IMR-90 (cell line): ENCODE measurements around the gene CABP5. TPM values are rescaled to one million over a fixed set of nuclear protein-coding genes. Genes with fewer than 3 reads are reported as not detected.

Experiments
- ATAC-seq: fragments of 200-7000 bp; cut with Tn5 transposase; 2 replicates; pipeline ENCODE4 v1.9.1; 2020; ENCODE audit warnings: low read depth, mild to moderate bottlenecking, moderate library complexity
- BruUV-seq: library from RNA; stranded (reverse); fragments of 400-500 nt; replicated peaks from 2 replicates; lab custom pipeline; 2021; lab: Mats Ljungman, UMichigan
- CTCF ChIA-PET: fragments of 300-600 bp; formaldehyde crosslinking; extraction: SDS; loops from one replicate; lab custom pipeline; 2021; ENCODE audit warnings: antibody characterized with exemption; lab: Yijun Ruan, JAX
- POLR2A ChIA-PET: fragments of 300-600 bp; sonication (Branson Sonifier 250); formaldehyde crosslinking; loops from one replicate; lab custom pipeline; 2022; ENCODE audit warnings: antibody characterized with exemption; ENCODE audit not compliant: unreplicated experiment; lab: Charles Lee
- DNase-seq: peaks from one replicate; pipeline ENCODE4 v3.0.0; 2013
- H2AFZ ChIP-seq: replicated peaks from 2 replicates; pipeline ENCODE3; 2013; ENCODE audit warnings: low read length, mild to moderate bottlenecking; ENCODE audit not compliant: poor library complexity
- H2AK5ac ChIP-seq: 2 replicates; pipeline ENCODE4 v1.6.1; 2013; ENCODE audit warnings: low read depth, low read length, inconsistent platforms
- H2AK9ac ChIP-seq: replicated peaks from 2 replicates; pipeline ENCODE3; 2013; ENCODE audit warnings: mild to moderate bottlenecking, low read depth, low read length, moderate library complexity; ENCODE audit not compliant: poor library complexity
- H2BK120ac ChIP-seq: 2 replicates; pipeline ENCODE4 v1.6.1; 2013; ENCODE audit warnings: low read depth, low read length, inconsistent platforms
- H2BK15ac ChIP-seq: 3 replicates; pipeline ENCODE4 v1.6.1; 2013; ENCODE audit warnings: low read depth, low read length, inconsistent platforms
- H2BK20ac ChIP-seq: 2 replicates; pipeline ENCODE4 v1.6.1; 2013; ENCODE audit warnings: low read depth, mild to moderate bottlenecking, inconsistent platforms, low read length, moderate library complexity
- H2BK5ac ChIP-seq: 2 replicates; pipeline ENCODE4 v1.6.1; 2013; ENCODE audit warnings: mild to moderate bottlenecking, low read depth, low read length, inconsistent platforms; ENCODE audit not compliant: poor library complexity, severe bottlenecking
- H3K14ac ChIP-seq: replicated peaks from 2 replicates; pipeline ENCODE4 v1.6.1; 2013; ENCODE audit warnings: low read depth, low read length, inconsistent platforms
- H3K18ac ChIP-seq: 2 replicates; pipeline ENCODE4 v1.6.1; 2013; ENCODE audit warnings: low read depth, low read length, control low read depth
- H3K23ac ChIP-seq: 2 replicates; pipeline ENCODE4 v1.6.1; 2013; ENCODE audit warnings: low read depth, low read length, inconsistent platforms
- H3K27ac ChIP-seq: 2 replicates; pipeline ENCODE4 v1.5.1; 2013; ENCODE audit warnings: mild to moderate bottlenecking, control low read depth, low read length; ENCODE audit not compliant: insufficient read depth
- H3K27me3 ChIP-seq: 2 replicates; pipeline ENCODE4 v1.6.1; 2013; ENCODE audit warnings: low read length; ENCODE audit not compliant: control insufficient read depth, insufficient read depth
- H3K36me3 ChIP-seq: 2 replicates; pipeline ENCODE4 v1.6.1; 2013; ENCODE audit warnings: low read length, mixed read lengths; ENCODE audit not compliant: control insufficient read depth, insufficient read depth
- H3K4ac ChIP-seq: 2 replicates; pipeline ENCODE4 v1.6.1; 2013; ENCODE audit warnings: low read depth, low read length, inconsistent platforms
- H3K4me1 ChIP-seq: 2 replicates; pipeline ENCODE4 v1.6.1; 2013; ENCODE audit warnings: low read length, mixed read lengths; ENCODE audit not compliant: control insufficient read depth, insufficient read depth
- H3K4me2 ChIP-seq: 2 replicates; pipeline ENCODE4 v1.6.1; 2013; ENCODE audit warnings: low read depth, mild to moderate bottlenecking, control low read depth, low read length, moderate library complexity
- H3K4me3 ChIP-seq: 2 replicates; pipeline ENCODE4 v1.5.1; 2013; ENCODE audit warnings: low read depth, mild to moderate bottlenecking, control low read depth, low read length, moderate library complexity; ENCODE audit not compliant: insufficient read depth
- H3K56ac ChIP-seq: 2 replicates; pipeline ENCODE4 v1.6.1; 2013; ENCODE audit warnings: low read length, inconsistent platforms; ENCODE audit not compliant: insufficient read depth; ENCODE audit errors: extremely low read depth
- H3K79me1 ChIP-seq, 2 experiments: 2 replicates each; pipeline ENCODE4 v1.6.1; 2013; ENCODE audit warnings: low read length in 2 of 2, inconsistent platforms in 1 of 2, low read depth in 1 of 2
- H3K9ac ChIP-seq: 2 replicates; pipeline ENCODE4 v1.6.1; 2013; ENCODE audit warnings: low read depth, low read length, control low read depth
- H3K9me1 ChIP-seq: 2 replicates; pipeline ENCODE4 v1.6.1; 2013; ENCODE audit warnings: low read length, inconsistent platforms; ENCODE audit not compliant: insufficient read depth
- H3K9me3 ChIP-seq: 2 replicates; pipeline ENCODE4 v1.6.1; 2013; ENCODE audit warnings: low read length; ENCODE audit not compliant: control insufficient read depth, insufficient read depth
- H4K20me1 ChIP-seq: 2 replicates; pipeline ENCODE4 v1.6.1; 2013; ENCODE audit warnings: low read length, inconsistent platforms; ENCODE audit not compliant: insufficient read depth
- H4K5ac ChIP-seq: 2 replicates; pipeline ENCODE4 v1.6.1; 2013; ENCODE audit warnings: mild to moderate bottlenecking, low read depth, low read length, control low read depth
- H4K8ac ChIP-seq, 2 experiments: 2 replicates each; pipeline ENCODE4 v1.6.1; 2013; ENCODE audit warnings: low read depth in 2 of 2, low read length in 2 of 2, control low read depth in 1 of 2, inconsistent platforms in 1 of 2
- H4K91ac ChIP-seq: 2 replicates; pipeline ENCODE4 v1.6.1; 2013; ENCODE audit warnings: low read depth, low read length, inconsistent platforms; ENCODE audit not compliant: insufficient read depth
- CHD1 ChIP-seq: IDR thresholded peaks from 2 replicates; pipeline ENCODE4 v1.6.1; 2012; ENCODE audit warnings: low read depth, low read length, improper control_type of control experiment
- FOS ChIP-seq: fragments of 150-350 bp; IDR thresholded peaks from 2 replicates; pipeline ENCODE4 v1.6.1; 2016; ENCODE audit warnings: low read depth, low read length
- MAZ ChIP-seq: IDR thresholded peaks from 2 replicates; pipeline ENCODE4 v1.6.1; 2012; ENCODE audit warnings: low read depth, mild to moderate bottlenecking, low read length, improper control_type of control experiment, moderate library complexity, borderline replicate concordance
- MXI1 ChIP-seq: IDR thresholded peaks from 2 replicates; pipeline ENCODE4 v1.6.1; 2012; ENCODE audit warnings: low read depth, mild to moderate bottlenecking, low read length, moderate library complexity, borderline replicate concordance
- POLR2A ChIP-seq: IDR thresholded peaks from 2 replicates; pipeline ENCODE4 v1.6.1; 2012; ENCODE audit warnings: mild to moderate bottlenecking, low read depth, low read length
- RAD21 ChIP-seq: IDR thresholded peaks from 2 replicates; pipeline ENCODE4 v1.6.1; 2012; ENCODE audit warnings: low read length, improper control_type of control experiment
- RFX5 ChIP-seq: IDR thresholded peaks from 2 replicates; pipeline ENCODE4 v1.8.0; 2012; ENCODE audit warnings: low read depth, mild to moderate bottlenecking, low read length, moderate library complexity
- SMC3 ChIP-seq: fragments of 150-350 bp; IDR thresholded peaks from 2 replicates; pipeline ENCODE4 v1.6.1; 2016; ENCODE audit warnings: low read depth, mild to moderate bottlenecking, antibody characterized with exemption, low read length, moderate library complexity
- WGBS, 2 experiments: methylation state at CpG; one replicate each; pipeline versions ENCODE4 v1.1.5 to v1.1.7; 2013; ENCODE audit warnings: missing lambda C conversion rate in 2 of 2; ENCODE audit not compliant: insufficient read length in 1 of 2; ENCODE audit errors: extremely low coverage in 2 of 2; 5-methylcytosine and 5-hydroxymethylcytosine counted together
- dilution Hi-C: fragments of 300-500 bp; cut with HindIII; formaldehyde crosslinking; loops from one replicate; pipeline ENCODE4 v1.14.3; 2018; ENCODE audit warnings: low sequenced_read_pairs; ENCODE audit not compliant: unreplicated experiment
- in situ Hi-C: fragments of 300-500 bp; cut with MboI; formaldehyde crosslinking; loops from 3 replicates; pipeline ENCODE4 v1.14.3; 2019; ENCODE audit warnings: low sequenced_read_pairs, inconsistent platforms, mixed read lengths
- intact Hi-C: fragments of 100-400 bp; cut with micrococcal nuclease; formaldehyde crosslinking; loops from 2 replicates; pipeline ENCODE4 v1.10.0; 2022
- polyA plus RNA-seq, 3 experiments: library from polyadenylated mRNA; depleted of rRNA; stranded (reverse); fragments of >200 nt; gene quantifications; 2 replicates each; pipeline ENCODE4 v1.2.3, GENCODE V29; 2012; ENCODE audit warnings: low replicate concordance in 1 of 3
- total RNA-seq: library from RNA; depleted of rRNA; stranded (reverse); fragments of >200 nt; gene quantifications from 2 replicates; pipeline ENCODE4 v1.2.3, GENCODE V29; 2012

The CABP5 gene
- total and polyA plus RNA-seq, 2 of the 4 experiments (the other 2 are of a cell fraction), result not detected

DNA sequence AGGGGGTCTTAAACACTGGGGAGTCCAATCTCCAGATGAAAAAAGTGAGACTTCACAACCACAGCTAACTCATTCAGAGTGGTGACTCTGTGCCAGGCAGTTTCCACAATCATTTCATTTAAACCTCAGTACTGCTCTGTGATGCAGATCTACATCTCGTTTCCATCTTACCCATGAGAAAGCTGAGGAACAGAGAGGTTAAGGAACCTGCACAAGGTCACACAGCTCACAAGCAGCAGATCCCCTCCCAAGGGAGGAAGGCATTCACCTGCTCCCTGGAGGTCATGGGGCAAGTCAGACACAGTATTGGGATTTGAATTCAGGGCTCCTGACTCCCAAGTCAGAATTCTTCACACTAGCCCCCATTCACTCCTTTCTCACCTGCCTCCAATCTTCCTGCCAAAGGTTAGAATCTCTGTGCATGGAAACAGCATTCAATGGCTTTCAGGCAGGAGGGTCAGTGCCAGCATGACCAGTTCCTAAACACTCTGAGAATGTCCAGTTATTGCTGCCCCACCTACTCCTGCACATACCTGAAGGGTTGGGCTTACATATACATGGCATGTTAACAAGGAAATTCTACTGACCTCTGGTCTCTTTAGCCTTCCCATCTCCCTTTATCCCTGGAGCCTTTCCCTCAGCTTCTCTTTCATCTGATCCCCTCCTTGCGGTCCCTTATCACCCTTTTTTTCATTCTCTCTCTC lies 1.9 kb downstream of the CABP5 start:
- Histone ChIP-seq H3K18ac (no peak overlapping the region), H4K8ac (no peak overlapping the region), H3K4me2 (no peak overlapping the region), H3K9ac (no peak overlapping the region), H3K27me3 (no peaks in the 10 kb centered on the region; the same call in none of the 2 replicates), H3K4ac (no peak overlapping the region), H4K5ac (no peak overlapping the region), H2BK20ac (no peak overlapping the region), H3K9me1 (no peaks in the 10 kb centered on the region), H3K4me3 (no peak overlapping the region), H2AFZ (no peak overlapping the region), H3K14ac (no peak overlapping the region), H3K27ac (no peak overlapping the region), H2BK15ac (no peak overlapping the region), H2AK9ac (no peak overlapping the region), H2BK5ac (no peak overlapping the region), H3K79me1 (no peaks in the 10 kb centered on the region), H3K4me1 (no peaks in the 10 kb centered on the region), H4K20me1 (no peaks in the 10 kb centered on the region), H3K9me3 (peaks cover 2% of the 10 kb centered on the region; the same call in 1 of the 2 replicates), H4K91ac (no peak overlapping the region), H3K36me3 (no peaks in the 10 kb centered on the region), H2AK5ac (no peak overlapping the region), H3K56ac (no peak overlapping the region), H3K23ac (no peak overlapping the region), H2BK120ac (no peak overlapping the region)
- dilution Hi-C loops, result no loop called here
- CTCF ChIA-PET, result no interaction called here
- no peak for ATAC-seq
- in situ Hi-C loops, result no loop called here
- BruUV-seq, result no TSS peak
- POLR2A ChIA-PET, result no interaction called here
- WGBS, 2 experiments, result 73% methylated on average over 1 of the region's 2 CpGs; no CpG with 5 or more reads in 1 of the 2 experiments
- no peak for DNase-seq
- TF ChIP-seq RFX5 (no peak), FOS (no peak), MXI1 (no peak), POLR2A (no peak), SMC3 (no peak), RAD21 (no peak), CHD1 (no peak), MAZ (no peak)
- intact Hi-C loops, result no loop called here
